GM18499 (cell line): Measurements from ENCODE around the gene VSNL1.
"Not testable (repeated sequence)": the region's sequence is repeated elsewhere in the genome, so short reads cannot be mapped to it uniquely, and the experiment has no call there.

Experiments used
- ATAC-seq: cut with Tn5 transposase; IDR thresholded peaks from one replicate; pipeline ENCODE4 v1.9.1; 2021; ENCODE audit warnings: moderate number of reproducible peaks; ENCODE audit not compliant: insufficient read depth, unreplicated experiment

Gene VSNL1

GRCh38 chr2:17540813-17541530 is 476 bp downstream of the VSNL1 start:
- no peak for ATAC-seq

DNA sequence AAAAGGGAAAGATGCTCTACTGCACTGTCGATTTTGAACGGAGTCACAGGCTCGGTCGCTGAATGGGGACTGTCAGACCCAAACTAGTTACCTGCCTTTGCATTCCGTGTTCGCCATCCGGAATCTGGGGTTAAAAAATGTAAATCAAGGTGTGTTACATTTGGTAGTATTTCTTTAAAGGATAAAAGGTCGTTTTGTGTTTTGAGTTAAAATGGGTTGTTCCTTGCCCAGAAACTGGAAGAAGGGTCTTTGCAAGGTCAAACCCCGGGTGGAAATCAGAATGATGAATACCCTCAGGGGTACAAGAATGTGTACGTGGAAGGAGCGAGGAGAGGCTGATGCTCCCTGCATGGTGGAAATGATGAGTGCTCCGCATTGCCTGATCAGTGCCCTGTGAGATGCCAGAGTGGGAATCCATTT is 1.0 kb downstream of the VSNL1 start:
- no peak for ATAC-seq

- no peak for ATAC-seq
These were observed 2.0 kb downstream of the VSNL1 start for GRCh38 chr2:17542471-17542870.

DNA sequence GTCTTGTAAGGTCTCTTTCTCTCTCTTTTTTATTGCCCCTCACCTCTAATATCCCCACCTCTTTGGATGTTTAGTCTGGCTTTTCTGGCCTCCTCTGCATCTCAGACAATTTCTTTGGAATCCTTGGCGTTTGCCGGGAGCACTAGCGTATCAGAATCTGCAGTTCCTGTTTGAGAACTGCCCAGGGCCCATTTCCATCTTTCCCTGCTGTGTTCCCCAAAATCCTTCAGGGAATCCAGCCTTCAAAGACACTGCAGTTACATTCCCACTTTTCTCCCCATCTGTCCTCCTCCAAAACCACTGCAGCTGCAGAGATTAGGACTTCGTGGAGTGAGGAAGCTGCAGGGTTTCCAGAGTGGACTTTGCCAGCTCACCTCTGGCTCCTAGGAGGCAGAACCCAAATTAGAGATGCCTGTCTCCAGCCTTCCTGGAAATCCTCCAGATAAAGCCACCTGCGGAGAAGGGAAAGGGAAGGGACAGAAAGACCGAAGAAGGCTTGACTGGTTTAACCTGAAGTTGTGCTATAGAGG is 2.7 kb downstream of the VSNL1 start:
- no peak for ATAC-seq

GRCh38 chr2:17543848-17544247 is 3.4 kb downstream of the VSNL1 start:
- ATAC-seq: no peak

DNA sequence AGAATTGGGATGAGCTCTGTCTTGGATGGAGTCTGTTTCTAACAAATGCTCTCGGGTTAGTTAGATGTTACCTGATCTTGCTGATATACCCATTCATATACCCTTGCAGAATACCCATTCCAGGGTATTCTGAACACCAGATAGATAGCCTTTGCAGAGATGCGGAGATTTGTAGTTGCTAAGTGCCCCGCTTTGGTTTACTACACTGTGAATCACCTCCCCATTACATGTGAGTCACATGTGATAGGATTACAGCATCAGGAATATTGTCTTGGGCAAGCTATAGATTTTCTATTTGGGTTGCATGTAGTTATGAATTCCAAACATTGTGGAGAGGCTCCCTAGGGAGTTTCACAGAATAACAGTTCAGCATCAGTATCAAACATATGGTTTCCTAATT is 3.8 kb downstream of the VSNL1 start:
- ATAC-seq: no peak

DNA sequence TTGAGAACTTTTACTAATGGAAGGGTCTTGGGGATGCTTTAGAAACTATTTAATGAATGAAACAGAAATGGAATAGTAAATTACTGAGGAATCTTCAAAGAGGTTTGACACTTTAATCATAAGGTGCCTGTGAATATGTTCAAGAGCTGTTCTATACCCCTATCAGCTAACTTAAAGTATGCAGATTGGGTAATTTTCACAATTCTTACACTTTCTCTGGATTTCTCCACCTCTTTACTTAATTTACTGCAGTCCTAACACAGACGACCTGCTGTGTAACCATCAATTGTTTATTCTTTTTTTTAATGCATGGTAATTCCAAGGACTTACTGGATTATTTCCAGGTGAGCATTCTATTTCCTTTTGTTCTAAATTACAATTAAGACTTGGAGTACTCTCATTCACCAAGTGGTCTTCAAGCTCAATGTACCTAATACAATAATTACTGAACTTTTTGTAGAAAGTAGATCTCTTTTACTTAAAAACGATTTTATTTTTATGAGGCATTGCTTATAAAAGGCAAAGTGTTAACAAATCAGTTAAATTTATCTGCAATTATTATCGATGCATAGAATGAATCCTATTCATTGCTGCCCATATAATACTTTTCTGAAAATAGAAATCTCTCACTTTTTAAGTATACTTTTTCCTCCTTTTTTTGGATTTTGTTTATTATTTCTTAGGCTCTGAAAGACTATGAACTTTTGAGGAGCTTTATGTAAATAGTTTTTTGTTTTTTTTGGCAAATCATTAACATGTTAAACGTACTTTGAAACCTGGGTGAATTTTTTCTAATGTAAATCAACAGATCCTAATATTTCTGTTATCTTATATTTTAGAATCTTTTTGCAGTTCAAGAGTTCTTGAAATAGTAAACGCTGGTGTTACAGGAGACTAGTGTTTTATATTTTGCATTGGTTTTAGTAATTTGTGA is 5.5 kb downstream of the VSNL1 start:
- ATAC-seq: no peak

DNA sequence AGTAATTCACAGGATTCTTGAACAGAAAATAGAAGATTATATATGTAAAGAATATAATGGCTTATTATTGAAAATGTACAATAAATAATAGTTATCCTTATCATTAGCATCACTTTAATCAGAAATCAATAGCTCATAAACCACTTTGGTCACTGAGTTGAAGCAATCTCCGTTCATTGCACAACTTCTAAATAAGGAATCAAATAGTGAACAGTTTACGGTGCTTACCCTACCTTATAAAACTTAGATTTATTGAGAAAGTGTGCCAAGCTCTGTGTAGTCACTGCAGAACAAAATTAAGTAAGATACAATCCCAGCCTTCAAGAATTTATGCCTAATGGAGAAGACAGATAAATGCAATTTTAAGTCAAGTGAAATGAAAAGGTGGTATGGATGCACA is 6.7 kb downstream of the VSNL1 start:
- ATAC-seq: no peak

- no peak for ATAC-seq
These were observed 7.2 kb downstream of the VSNL1 start for GRCh38 chr2:17547737-17548136.

DNA sequence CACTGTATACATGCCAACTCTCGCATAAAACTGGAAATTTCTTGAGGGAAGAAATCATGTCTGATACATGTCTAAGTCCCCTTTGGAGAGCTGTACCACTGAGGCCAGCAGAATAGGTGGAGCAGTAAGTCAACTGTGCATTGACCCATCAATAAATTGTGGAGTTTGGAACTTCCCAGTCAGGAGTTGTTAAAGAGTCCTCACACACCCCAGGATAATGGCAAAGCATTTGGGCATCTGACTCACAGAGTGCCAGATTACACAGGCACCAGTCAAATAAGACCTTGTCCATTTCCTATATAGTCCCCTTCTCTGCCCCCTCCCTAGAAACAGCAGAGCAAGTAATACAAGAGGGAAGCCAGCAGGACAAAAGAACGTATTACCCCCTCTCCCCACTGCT is 10.4 kb downstream of the VSNL1 start:
- no peak for ATAC-seq

DNA sequence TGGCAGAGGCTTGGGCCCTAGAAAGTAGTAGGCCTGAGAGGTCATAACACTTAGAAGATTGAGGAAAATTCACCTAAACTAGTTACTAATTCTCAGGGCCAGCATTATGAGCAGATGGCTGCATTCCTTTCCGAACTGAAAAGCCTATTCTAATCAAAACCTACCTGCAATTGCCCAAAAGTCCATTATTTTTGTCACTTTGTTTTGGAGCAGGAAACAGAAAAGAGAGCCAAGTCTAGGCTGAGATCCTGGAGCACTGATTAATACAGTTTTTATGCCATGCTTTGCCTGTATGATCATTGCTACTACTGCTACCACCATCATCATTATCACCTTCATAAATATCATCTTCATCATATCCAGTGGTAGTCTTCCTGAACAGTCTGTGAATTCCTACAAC is 14.7 kb downstream of the VSNL1 start:
- ATAC-seq: no peak

- no peak for ATAC-seq
These were observed 17.1 kb downstream of the VSNL1 start for GRCh38 chr2:17557596-17557995.

- ATAC-seq: no peak
These were observed 17.6 kb downstream of the VSNL1 start for GRCh38 chr2:17558053-17558452.

- no peak for ATAC-seq
These were observed 18.4 kb downstream of the VSNL1 start for GRCh38 chr2:17558878-17559277.

GRCh38 chr2:17565726-17566125 is 25.2 kb downstream of the VSNL1 start:
- ATAC-seq: not testable (repeated sequence)

DNA sequence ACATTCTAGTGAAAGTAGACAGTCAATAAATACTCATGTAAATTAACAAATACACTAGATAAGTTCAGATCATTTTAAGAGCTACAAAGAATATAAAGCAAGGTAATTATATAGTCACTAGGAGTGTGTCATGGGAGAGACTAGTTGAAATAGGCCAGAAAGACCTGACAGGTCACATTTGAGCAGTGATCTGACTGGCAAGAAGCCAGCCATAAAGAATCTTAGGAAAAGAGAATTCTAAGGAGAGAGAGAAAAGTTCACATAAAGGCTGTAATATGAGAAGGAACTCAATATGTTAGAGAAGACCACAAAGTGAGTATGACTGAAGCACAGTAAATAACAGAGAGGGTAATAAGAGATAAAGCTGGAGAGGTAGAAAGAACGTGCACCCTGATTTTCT is 31.2 kb downstream of the VSNL1 start:
- ATAC-seq: no peak

- ATAC-seq: no peak
These were observed 32.7 kb downstream of the VSNL1 start for GRCh38 chr2:17573085-17573803.

DNA sequence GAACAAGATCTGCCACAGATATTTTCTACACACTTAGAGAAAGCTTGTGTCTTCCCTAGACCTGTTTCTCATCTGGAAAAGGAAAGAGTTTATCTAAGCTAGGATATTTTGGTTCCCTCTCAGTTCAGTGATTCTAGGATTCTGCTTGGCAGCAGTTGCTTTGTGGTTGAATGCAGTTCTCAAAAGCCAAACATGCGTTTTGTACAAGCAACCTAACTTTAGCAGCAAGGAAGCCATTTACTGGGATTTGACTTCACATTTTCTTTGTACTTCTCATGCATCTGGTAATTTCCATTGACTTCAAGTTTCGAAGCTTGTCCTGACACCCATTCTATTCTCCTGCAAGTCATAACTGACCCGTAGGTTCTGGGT is 33.3 kb downstream of the VSNL1 start:
- no peak for ATAC-seq

DNA sequence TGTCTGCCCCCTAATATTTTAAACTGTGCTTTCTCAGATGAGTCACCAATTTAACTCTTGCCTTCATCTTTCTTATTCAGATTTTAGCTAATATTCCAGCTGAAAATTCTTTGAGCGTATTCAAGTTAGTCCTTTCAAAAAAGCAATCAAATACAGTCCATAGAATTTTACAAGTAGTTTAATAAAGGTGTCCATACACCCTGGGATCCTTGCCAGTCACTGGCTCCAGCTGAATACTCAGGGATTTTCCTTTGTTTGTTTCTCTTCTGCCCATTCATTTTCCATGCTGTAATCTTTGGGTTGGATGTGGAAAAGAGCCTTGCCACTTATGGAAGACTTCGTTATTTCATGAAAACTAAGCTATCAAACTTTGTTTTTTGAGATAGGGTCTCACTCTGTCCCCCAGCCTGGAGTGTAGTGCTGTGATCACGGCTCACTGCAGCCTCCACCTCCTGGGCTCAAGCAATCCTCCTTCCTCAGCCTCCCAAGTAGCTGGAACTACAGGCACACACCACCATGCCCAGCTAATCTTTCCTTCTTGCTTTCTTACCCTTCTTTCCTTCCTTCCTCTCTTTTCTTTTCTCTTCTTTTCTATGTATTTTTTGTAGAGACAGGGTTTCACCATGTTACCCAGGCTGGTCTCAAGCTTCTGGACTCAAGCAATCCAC is 34.0 kb downstream of the VSNL1 start:
- no peak for ATAC-seq

DNA sequence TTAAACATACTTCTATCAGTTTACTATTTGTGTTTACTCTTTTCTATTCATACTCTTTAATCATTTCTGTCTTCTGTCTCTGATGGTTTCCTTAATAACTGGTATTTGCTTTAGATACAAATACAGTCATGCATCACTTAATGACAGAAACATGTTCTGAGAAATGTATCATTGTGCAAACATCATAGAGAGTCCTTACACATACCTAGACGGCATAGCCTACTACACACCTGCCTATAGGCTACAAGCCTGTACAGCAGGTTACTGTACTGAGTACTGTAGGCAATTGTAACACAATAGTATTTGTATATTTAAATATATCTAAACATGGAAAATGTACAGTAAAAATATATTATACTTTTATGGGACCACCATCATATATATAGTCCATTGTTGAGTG is 36.3 kb downstream of the VSNL1 start:
- no peak for ATAC-seq
